H9 (cell line): Measurements from ENCODE around the gene TSTD2. TPM values are rescaled to one million over a fixed set of nuclear protein-coding genes. Genes with fewer than 3 reads are reported as not detected.

Source experiments
- DNase-seq: peaks from one replicate; pipeline ENCODE4 v3.0.0-alpha.2; 2017
- H2AFZ ChIP-seq: one replicate; pipeline ENCODE4 v1.6.1; 2013; ENCODE audit warnings: mild to moderate bottlenecking, low read length, control low read depth, moderate library complexity
- H2AK5ac ChIP-seq: 2 replicates; pipeline ENCODE4 v1.6.1; 2013; ENCODE audit warnings: low read length, control low read depth, mixed read lengths; ENCODE audit not compliant: insufficient read length
- H2BK120ac ChIP-seq: one replicate; pipeline ENCODE4 v1.6.1; 2013; ENCODE audit warnings: low read depth, mild to moderate bottlenecking, low read length, control low read depth, inconsistent platforms; ENCODE audit not compliant: poor library complexity, severe bottlenecking
- H2BK12ac ChIP-seq: 2 replicates; pipeline ENCODE4 v1.6.1; 2013; ENCODE audit warnings: low read length, control low read depth, mixed read lengths, low read depth; ENCODE audit not compliant: insufficient read length
- H2BK15ac ChIP-seq: 2 replicates; pipeline ENCODE4 v1.6.1; 2013; ENCODE audit warnings: low read depth, low read length, control low read depth
- H2BK20ac ChIP-seq: one replicate; pipeline ENCODE4 v1.6.1; 2013; ENCODE audit warnings: low read depth, mild to moderate bottlenecking, low read length, control low read depth, inconsistent platforms; ENCODE audit not compliant: poor library complexity, severe bottlenecking
- H2BK5ac ChIP-seq: 2 replicates; pipeline ENCODE4 v1.6.1; 2013; ENCODE audit warnings: low read length, control low read depth, mixed read lengths; ENCODE audit not compliant: insufficient read length
- H3K14ac ChIP-seq: 2 replicates; pipeline ENCODE4 v1.6.1; 2013; ENCODE audit warnings: low read length, control low read depth; ENCODE audit not compliant: insufficient read depth
- H3K18ac ChIP-seq: 2 replicates; pipeline ENCODE4 v1.6.1; 2013; ENCODE audit warnings: low read depth, mild to moderate bottlenecking, mixed read lengths, low read length, control low read depth; ENCODE audit not compliant: insufficient read length
- H3K23ac ChIP-seq: 2 replicates; pipeline ENCODE4 v1.6.1; 2013; ENCODE audit warnings: low read length, control low read depth, mixed read lengths, low read depth; ENCODE audit not compliant: insufficient read length
- H3K23me2 ChIP-seq: 2 replicates; pipeline ENCODE4 v1.6.1; 2013; ENCODE audit warnings: low read depth, mild to moderate bottlenecking, mixed read lengths, low read length, control low read depth; ENCODE audit not compliant: insufficient read length, poor library complexity, severe bottlenecking
- H3K27ac ChIP-seq: 2 replicates; pipeline ENCODE4 v1.5.1; 2013; ENCODE audit warnings: low read length, control low read depth, mixed read lengths, low read depth; ENCODE audit not compliant: insufficient read length
- H3K27me3 ChIP-seq: 2 replicates; pipeline ENCODE4 v1.6.1; 2013; ENCODE audit warnings: low read length, control low read depth, inconsistent platforms; ENCODE audit not compliant: insufficient read depth
- H3K4ac ChIP-seq: 2 replicates; pipeline ENCODE4 v1.6.1; 2013; ENCODE audit warnings: low read depth, mild to moderate bottlenecking, control low read depth, inconsistent platforms, low read length, moderate library complexity
- H3K4me1 ChIP-seq: 2 replicates; pipeline ENCODE4 v1.6.1; 2013; ENCODE audit warnings: low read length, control low read depth, inconsistent platforms; ENCODE audit not compliant: insufficient read depth
- H3K4me2 ChIP-seq: 2 replicates; pipeline ENCODE4 v1.6.1; 2013; ENCODE audit warnings: low read length, control low read depth, mixed read lengths; ENCODE audit not compliant: insufficient read length, insufficient read depth
- H3K56ac ChIP-seq: 2 replicates; pipeline ENCODE4 v1.6.1; 2013; ENCODE audit warnings: low read depth, mild to moderate bottlenecking, mixed read lengths, low read length, control low read depth; ENCODE audit not compliant: insufficient read length
- H3K79me1 ChIP-seq: 2 replicates; pipeline ENCODE4 v1.6.1; 2013; ENCODE audit warnings: low read depth, mild to moderate bottlenecking, moderate library complexity, low read length, control low read depth, inconsistent platforms; ENCODE audit not compliant: insufficient read depth, poor library complexity, severe bottlenecking
- H3K79me2 ChIP-seq: 2 replicates; pipeline ENCODE4 v1.6.1; 2013; ENCODE audit warnings: low read length, control low read depth, inconsistent platforms; ENCODE audit not compliant: insufficient read depth
- H3K9ac ChIP-seq: 2 replicates; pipeline ENCODE4 v1.6.1; 2013; ENCODE audit warnings: low read length, control low read depth, mixed read lengths; ENCODE audit not compliant: insufficient read length; ENCODE audit errors: extremely low read depth
- H3K9me3 ChIP-seq: one replicate; pipeline ENCODE4 v1.6.1; 2013; ENCODE audit warnings: low read depth, low read length, inconsistent platforms; ENCODE audit not compliant: control insufficient read depth
- H3T11ph ChIP-seq: one replicate; pipeline ENCODE4 v1.6.1; 2013; ENCODE audit warnings: mild to moderate bottlenecking, low read length, control low read depth, inconsistent platforms
- H4K20me1 ChIP-seq: one replicate; pipeline ENCODE4 v1.6.1; 2013; ENCODE audit not compliant: control insufficient read depth, insufficient read length, insufficient read depth
- H4K5ac ChIP-seq: 2 replicates; pipeline ENCODE4 v1.6.1; 2013; ENCODE audit warnings: low read depth, mild to moderate bottlenecking, mixed read lengths, low read length, control low read depth; ENCODE audit not compliant: insufficient read length
- H4K8ac ChIP-seq: replicated peaks from 2 replicates; pipeline ENCODE4 v1.6.1; 2013; ENCODE audit warnings: low read length, control low read depth, mixed read lengths, low read depth; ENCODE audit not compliant: insufficient read length
- H4K91ac ChIP-seq: 2 replicates; pipeline ENCODE4 v1.6.1; 2013; ENCODE audit warnings: low read depth, mild to moderate bottlenecking, moderate library complexity, mixed read lengths, low read length, control low read depth; ENCODE audit not compliant: insufficient read length
- H3K27ac Mint-ChIP-seq, 3 experiments: 2 replicates in 2 of 3; 3 replicates in 1 of 3; pipeline ENCODE4 v1.8.0; 2020 to 2021; ENCODE audit warnings: mixed read lengths in 3 of 3, mild to moderate bottlenecking in 1 of 3, moderate library complexity in 1 of 3
- H3K27me3 Mint-ChIP-seq: 2 replicates; pipeline ENCODE4 v1.8.0; 2021; ENCODE audit warnings: low read depth, mild to moderate bottlenecking, moderate library complexity, mixed read lengths
- H3K36me3 Mint-ChIP-seq, 3 experiments: 2 replicates in 2 of 3; 3 replicates in 1 of 3; pipeline ENCODE4 v1.8.0; 2020 to 2021; ENCODE audit warnings: low read depth in 3 of 3, mixed read lengths in 3 of 3; ENCODE audit not compliant: insufficient read depth in 1 of 3
- H3K4me1 Mint-ChIP-seq, 2 experiments: 2 replicates each; pipeline ENCODE4 v1.8.0; 2020; ENCODE audit warnings: mixed read lengths in 2 of 2
- H3K4me3 Mint-ChIP-seq, 2 experiments: 2 replicates in 1 of 2; 3 replicates in 1 of 2; pipeline ENCODE4 v1.8.0; 2020 to 2021; ENCODE audit warnings: mild to moderate bottlenecking in 2 of 2, mixed read lengths in 2 of 2, moderate library complexity in 1 of 2
- H3K9me3 Mint-ChIP-seq, 2 experiments: 2 replicates in 1 of 2; 3 replicates in 1 of 2; pipeline ENCODE4 v1.8.0; 2020; ENCODE audit warnings: mild to moderate bottlenecking in 2 of 2, mixed read lengths in 2 of 2, moderate library complexity in 1 of 2
- CTCF ChIP-seq: fragments of 200-600 bp; sonication (generic); conservative IDR thresholded peaks from 3 replicates; pipeline ENCODE4 v1.8.0; 2021; ENCODE audit warnings: antibody characterized with exemption, mild to moderate bottlenecking
- WGBS: extraction: QIAGEN DNeasy Blood & Tissue Kit; methylation state at CpG from one replicate; pipeline ENCODE4 v1.1.7; 2013; ENCODE audit warnings: missing lambda C conversion rate, low lambda C conversion rate, mixed read lengths; ENCODE audit not compliant: insufficient read length; ENCODE audit errors: extremely low coverage; 5-methylcytosine and 5-hydroxymethylcytosine counted together
- total RNA-seq: library from RNA; stranded (reverse); gene quantifications from 2 replicates; pipeline ENCODE4 v1.2.1, GENCODE V29; 2021

TSTD2 gene
- total RNA-seq, 1 experiment from 2014 or later, result 23.5 TPM

- H2AFZ ChIP-seq, result no peak overlapping the region
- H3K79me2 ChIP-seq, result no peaks in the 10 kb centered on the region
- H4K20me1 ChIP-seq, result no peaks in the 10 kb centered on the region
- H3K27me3 Mint-ChIP-seq, result no peaks in the 10 kb centered on the region
- no peak overlapping the region for H2BK5ac ChIP-seq
- no peak overlapping the region for H4K8ac ChIP-seq
- no peak for TF ChIP-seq CTCF
- no peaks in the 10 kb centered on the region for H3K9me3 Mint-ChIP-seq
- no peak overlapping the region for H2BK12ac ChIP-seq
- no peak overlapping the region for H4K5ac ChIP-seq
- no peak overlapping the region for H3K18ac ChIP-seq
- no peaks in the 10 kb centered on the region for H3K23me2 ChIP-seq
- H3K14ac ChIP-seq, result no peak overlapping the region
- H3K9me3 ChIP-seq, result no peaks in the 10 kb centered on the region
- no peak overlapping the region for H4K91ac ChIP-seq
- H2BK15ac ChIP-seq, result no peak overlapping the region
- H3K27ac Mint-ChIP-seq, result no peak overlapping the region; a peak in 1 of 7 replicates
- no peaks in the 10 kb centered on the region; the same call in 1 of the 2 replicates for H3K4me1 ChIP-seq
- H3K79me1 ChIP-seq, result no peaks in the 10 kb centered on the region
- peaks cover 11 to 14% of the 10 kb centered on the region in 2 experiments for H3K4me1 Mint-ChIP-seq
- H3K9ac ChIP-seq, result no peak overlapping the region
- H3K36me3 Mint-ChIP-seq, result no peaks in the 10 kb centered on the region
- H3K4ac ChIP-seq, result no peak overlapping the region
- H3K56ac ChIP-seq, result no peak overlapping the region
- WGBS, result no CpG with 5 or more reads among the region's 4 CpGs
- H3T11ph ChIP-seq, result no peak overlapping the region
- no peak overlapping the region for H3K27ac ChIP-seq
- H2AK5ac ChIP-seq, result no peak overlapping the region
- H3K23ac ChIP-seq, result no peak overlapping the region
- DNase-seq, result no peak
- H3K27me3 ChIP-seq, result no peaks in the 10 kb centered on the region
- H3K4me2 ChIP-seq, result no peak overlapping the region
- no peak overlapping the region for H3K4me3 Mint-ChIP-seq
- H2BK20ac ChIP-seq, result no peak overlapping the region
- H2BK120ac ChIP-seq, result no peak overlapping the region
Measured at GRCh38 chr9:97593960-97594359, 39.2 kb downstream of the TSTD2 start.
